ENCODE measurements around the gene BCL6. TPM values are rescaled to one million over a fixed set of nuclear protein-coding genes. Genes with fewer than 3 reads are reported as not detected.

Gene BCL6
- total and polyA plus RNA-seq, 9 of the 15 experiments (the other 6 are each of a cell fraction or from before 2014, with no cell fraction given): 0.08 to 3.5 (median 1.6) TPM

- TF ChIP-seq PATZ1 (CRISPR knock-in tag; IDR thresholded peaks at IDR 0.05; ENCODE audit: borderline replicate concordance): no peak
Observed at GRCh38 chr3:187735837-187736236, 9.4 kb downstream of the BCL6 start (continued).

GRCh38 chr3:187735383-187735782 lies 9.9 kb downstream of the BCL6 start:
- no peaks in the 10 kb centered on the region for H3K79me2 ChIP-seq (ENCODE audit: control insufficient read depth, insufficient read depth, low read length)
- peaks cover 29 to 41% of the 10 kb centered on the region in 2 experiments for H3K4me1 ChIP-seq (replicated peaks in 1 of 2; ENCODE audit: control insufficient read depth in 2 of 2, insufficient read depth in 2 of 2, low read length in 2 of 2)
- in situ Hi-C loops (cut with MboI): loop anchor here (25.0 kb wide), 1 partner anchor 1402 kb away; no protein-coding TSS in a partner anchor
- FAIRE-seq (no peak), DNase-seq (ENCODE audit: extremely low read depth in 1 of 4, low spot score in 3 of 4) (no peak), ATAC-seq (no peak)
- CTCF ChIA-PET (ENCODE audit: low intra/inter-chr PET ratio): interaction anchor here (0.6 kb wide), 1 partner anchor 189 kb away, joined by 4 read pairs; no protein-coding TSS in a partner anchor
- TF ChIP-seq HNRNPL (IDR thresholded peaks at IDR 0.05; ENCODE audit: low read depth, low read length) (no peak), U2AF1 (optimal IDR thresholded peaks at IDR 0.05; ENCODE audit: low read depth, low read length) (no peak), HEY1 (CRISPR knock-in tag; IDR thresholded peaks at IDR 0.05; ENCODE audit: borderline replicate concordance) (no peak), LCOR (CRISPR knock-in tag; IDR thresholded peaks at IDR 0.05) (no peak), SAFB (IDR thresholded peaks at IDR 0.05; ENCODE audit: borderline replicate concordance, low read depth, low read length) (no peak), LEF1 (IDR thresholded peaks at IDR 0.05) (no peak), GTF2B (IDR thresholded peaks at IDR 0.05; ENCODE audit: extremely low read depth, insufficient read length) (no peak), SNAPC5 (CRISPR knock-in tag; IDR thresholded peaks at IDR 0.05) (no peak)
- intact Hi-C loops (cut with micrococcal nuclease): no loop called here
- H3K27me3 ChIP-seq (ENCODE audit: control insufficient read depth in 2 of 2, insufficient read depth in 2 of 2, low read length in 2 of 2): peaks cover 0 to 13% of the 10 kb centered on the region in 2 experiments; a peak in 1 of 5 replicates
- no peaks in the 10 kb centered on the region for H3K9me1 ChIP-seq (ENCODE audit: control insufficient read depth, insufficient read depth, low read length)
- H3K27ac ChIP-seq (ENCODE audit: extremely low read depth, low read depth, low read length): no peak overlapping the region
- 58% methylated on average over 3 of the region's 3 CpGs for WGBS (ENCODE audit: insufficient coverage, low coverage, missing lambda C conversion rate)
- no peak overlapping the region for H3K9ac ChIP-seq (ENCODE audit: insufficient read depth in 1 of 2, low read depth in 2 of 2, low read length in 2 of 2)
- no peaks in the 10 kb centered on the region for H3K36me3 ChIP-seq (ENCODE audit: control insufficient read depth, insufficient read depth, low read length)
- H3K9me3 ChIP-seq (replicated peaks; ENCODE audit: control insufficient read depth, insufficient read depth, low read depth, low read length): no peaks in the 10 kb centered on the region
- no peak overlapping the region for H2AFZ ChIP-seq (ENCODE audit: low read depth, low read length)
- no peak overlapping the region for H3K4me3 ChIP-seq
- POLR2A ChIA-PET: no interaction called here
- BruUV-seq (replicated peaks): no TSS peak
- no peak overlapping the region for H3K4me2 ChIP-seq (ENCODE audit: insufficient read depth, low read length)
- H4K20me1 ChIP-seq (replicated peaks; ENCODE audit: control insufficient read depth, insufficient read depth, low read length): peaks cover 16% of the 10 kb centered on the region
